GM23338 (cell line): ENCODE measurements around the gene NT5DC3. TPM values are rescaled to one million over a fixed set of nuclear protein-coding genes. Genes with fewer than 3 reads are reported as not detected.

Source experiments
- ATAC-seq: fragments of 200-7000 bp; cut with Tn5 transposase; 3 replicates; pipeline ENCODE4 v1.9.1; 2020
- DNase-seq: peaks from one replicate; pipeline ENCODE4 v3.0.0-alpha.2; 2015; ENCODE audit warnings: low spot score
- H2AFZ ChIP-seq: fragments of 200-600 bp; sonication (generic); 2 replicates; pipeline ENCODE4 v1.8.0; 2016; ENCODE audit warnings: antibody characterized with exemption, mild to moderate bottlenecking, moderate library complexity
- H3F3A ChIP-seq: fragments of 200-600 bp; sonication (generic); replicated peaks from 2 replicates; pipeline ENCODE4 v1.8.0; 2017; ENCODE audit warnings: antibody characterized with exemption, mixed run types, low read depth
- H3K27ac ChIP-seq: fragments of 200-600 bp; sonication (generic); 2 replicates; pipeline ENCODE4 v1.6.1; 2016; ENCODE audit warnings: low read depth
- H3K27me3 ChIP-seq: fragments of 200-600 bp; sonication (generic); 2 replicates; pipeline ENCODE4 v1.8.0; 2016; ENCODE audit warnings: mild to moderate bottlenecking, mixed run types, moderate library complexity; ENCODE audit not compliant: insufficient read depth
- H3K36me3 ChIP-seq: fragments of 200-600 bp; sonication (generic); 2 replicates; pipeline ENCODE4 v1.8.0; 2016; ENCODE audit warnings: mild to moderate bottlenecking; ENCODE audit not compliant: insufficient read depth
- H3K4me1 ChIP-seq: fragments of 200-600 bp; sonication (generic); 2 replicates; pipeline ENCODE4 v1.8.0; 2016; ENCODE audit warnings: mild to moderate bottlenecking, moderate library complexity; ENCODE audit not compliant: insufficient read depth
- H3K4me2 ChIP-seq: fragments of 200-600 bp; sonication (generic); 2 replicates; pipeline ENCODE4 v1.7.1; 2017; ENCODE audit warnings: mixed run types
- H3K4me3 ChIP-seq: fragments of 200-600 bp; sonication (generic); 2 replicates; pipeline ENCODE4 v1.6.1; 2016; ENCODE audit warnings: mixed run types
- H3K79me2 ChIP-seq: fragments of 200-600 bp; sonication (generic); replicated peaks from 2 replicates; pipeline ENCODE4 v1.8.0; 2017; ENCODE audit warnings: mild to moderate bottlenecking; ENCODE audit not compliant: insufficient read depth
- H3K9me2 ChIP-seq: fragments of 200-600 bp; sonication (generic); 2 replicates; pipeline ENCODE4 v1.8.0; 2017; ENCODE audit not compliant: insufficient read depth
- H4K20me1 ChIP-seq: fragments of 200-600 bp; sonication (generic); replicated peaks from 2 replicates; pipeline ENCODE4 v1.8.0; 2017; ENCODE audit warnings: mild to moderate bottlenecking; ENCODE audit not compliant: insufficient read depth
- H3K27ac Mint-ChIP-seq: 2 replicates; pipeline ENCODE4 v1.8.0; 2020; ENCODE audit warnings: inconsistent platforms, mild to moderate bottlenecking, moderate library complexity, mixed read lengths
- H3K27me3 Mint-ChIP-seq: 3 replicates; pipeline ENCODE4 v1.8.0; 2022; ENCODE audit warnings: low read depth, mild to moderate bottlenecking, moderate library complexity, mixed read lengths, inconsistent platforms; ENCODE audit not compliant: insufficient read depth, poor library complexity
- H3K36me3 Mint-ChIP-seq: 3 replicates; pipeline ENCODE4 v1.8.0; 2021; ENCODE audit warnings: low read depth, mild to moderate bottlenecking, inconsistent platforms, moderate library complexity, mixed read lengths
- H3K4me1 Mint-ChIP-seq: 3 replicates; pipeline ENCODE4 v1.8.0; 2020; ENCODE audit warnings: mild to moderate bottlenecking, inconsistent platforms, mixed read lengths
- H3K4me3 Mint-ChIP-seq: 3 replicates; pipeline ENCODE4 v1.8.0; 2021; ENCODE audit warnings: moderate library complexity, mild to moderate bottlenecking, inconsistent platforms, mixed read lengths
- H3K9me3 Mint-ChIP-seq: 3 replicates; pipeline ENCODE4 v1.8.0; 2020; ENCODE audit warnings: moderate library complexity, mild to moderate bottlenecking, inconsistent platforms, mixed read lengths
- CREB1 ChIP-seq: fragments of 250-450 bp; sonication (Bioruptor Pico); IDR thresholded peaks from 2 replicates; pipeline ENCODE4 v1.5.0; 2020; ENCODE audit warnings: low read depth, mild to moderate bottlenecking, moderate library complexity
- CTCF ChIP-seq, 2 experiments: fragments of 200-600 bp in 1 of 2; sonication (generic) in 1 of 2; conservative IDR thresholded peaks; 2 replicates each; pipeline versions ENCODE4 v1.5.1 to v1.6.1; 2016 to 2017; ENCODE audit warnings: antibody characterized with exemption in 2 of 2, low read depth in 2 of 2, mild to moderate bottlenecking in 2 of 2, moderate library complexity in 1 of 2
- ETS1 ChIP-seq: IDR thresholded peaks from 2 replicates; pipeline ENCODE4 v1.6.1; 2016; ENCODE audit warnings: antibody characterized with exemption
- EZH2 ChIP-seq: fragments of 200-600 bp; sonication (generic); IDR thresholded peaks from one replicate; pipeline ENCODE4 v1.8.0; 2017; ENCODE audit warnings: antibody characterized with exemption, mild to moderate bottlenecking, low read depth; ENCODE audit not compliant: unreplicated experiment
- EZH2phosphoT487 ChIP-seq: fragments of 200-600 bp; sonication (generic); IDR thresholded peaks from one replicate; pipeline ENCODE4 v1.8.1; 2018; ENCODE audit warnings: antibody characterized with exemption; ENCODE audit not compliant: unreplicated experiment
- JUNB ChIP-seq: IDR thresholded peaks from one replicate; pipeline ENCODE4 v1.6.1; 2016; ENCODE audit warnings: antibody characterized with exemption; ENCODE audit not compliant: unreplicated experiment
- NANOG ChIP-seq: IDR thresholded peaks from 2 replicates; pipeline ENCODE4 v1.6.1; 2016; ENCODE audit warnings: antibody characterized with exemption, borderline replicate concordance
- STAT1 ChIP-seq: IDR thresholded peaks from one replicate; pipeline ENCODE4 v1.6.1; 2016; ENCODE audit warnings: antibody characterized with exemption; ENCODE audit not compliant: unreplicated experiment
- ZNF114 ChIP-seq: fragments of 250-450 bp; sonication (Bioruptor Pico); IDR thresholded peaks from 2 replicates; pipeline ENCODE4 v1.5.0; 2020; ENCODE audit warnings: mild to moderate bottlenecking, moderate library complexity
- ZNF331 ChIP-seq: fragments of 250-450 bp; sonication (Bioruptor Pico); IDR thresholded peaks from 2 replicates; pipeline ENCODE4 v1.5.0; 2020; ENCODE audit warnings: low read depth, mild to moderate bottlenecking, moderate library complexity
- ZNF462 ChIP-seq: fragments of 250-450 bp; sonication (Bioruptor Pico); IDR thresholded peaks from 2 replicates; pipeline ENCODE4 v1.5.0; 2020; ENCODE audit warnings: mild to moderate bottlenecking, moderate library complexity
- polyA plus RNA-seq: library from polyadenylated mRNA; unstranded; fragments of >200 nt; fragmentation: Nextera tagmentation; extraction: Ambion mirVana; gene quantifications from 2 replicates; pipeline ENCODE4 v1.2.1, GENCODE V29; 2016
- total RNA-seq: library from RNA; depleted of rRNA; stranded (reverse); fragments of >200 nt; shearing (Covaris generic); gene quantifications from 2 replicates; pipeline ENCODE4 v1.2.3, GENCODE V29; 2014

The NT5DC3 gene
- total and polyA plus RNA-seq, 2 experiments from 2014 or later, result 2.2 to 12.5 TPM

DNA sequence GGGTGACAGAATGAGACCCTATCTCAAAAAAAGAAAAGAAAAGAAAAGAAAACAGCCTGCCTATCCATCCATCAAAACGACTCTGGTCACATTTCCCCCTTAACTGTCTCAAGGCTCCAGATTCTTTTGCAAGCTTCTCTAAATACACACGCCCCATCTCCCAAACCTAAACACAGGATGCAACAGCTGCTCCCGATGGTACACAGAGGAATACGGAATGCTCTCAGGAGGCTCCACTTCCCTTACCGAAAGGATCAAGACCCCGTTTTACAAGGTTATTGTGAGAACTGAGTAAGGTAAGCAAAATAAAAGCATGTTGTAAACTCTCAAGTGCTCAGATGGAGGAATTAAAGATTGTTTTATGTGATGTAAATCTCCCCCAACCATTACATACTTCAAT, 62.3 kb downstream of the NT5DC3 start:
- Histone ChIP-seq H3K4me3 (no peak overlapping the region), H3K4me1 (0 out of 2 replicates have a peak, but pooled peaks cover 3% of the 10 kb centered on the region), H3K79me2 (no peaks in the 10 kb centered on the region), H3K27ac (no peak overlapping the region), H3F3A (no peaks in the 10 kb centered on the region), H2AFZ (no peak overlapping the region), H3K4me2 (no peak overlapping the region), H3K27me3 (no peaks in the 10 kb centered on the region), H3K36me3 (no peaks in the 10 kb centered on the region), H3K9me2 (no peaks in the 10 kb centered on the region), H4K20me1 (no peaks in the 10 kb centered on the region)
- no peak for TF ChIP-seq EZH2phosphoT487
- TF ChIP-seq ZNF462 (CRISPR knock-in tag), result no peak
- no peak for TF ChIP-seq ETS1
- no peak for TF ChIP-seq ZNF331 (CRISPR knock-in tag)
- TF ChIP-seq EZH2, result no peak
- TF ChIP-seq NANOG, result no peak
- TF ChIP-seq ZNF114, result no peak
- no peak for TF ChIP-seq CTCF (conservative IDR thresholded peaks at IDR 0.05; ENCODE audit: low read depth in 2 of 2)
- TF ChIP-seq STAT1, result no peak
- no peak for TF ChIP-seq JUNB
- no peak for TF ChIP-seq CREB1 (CRISPR knock-in tag)
- Mint-ChIP-seq H3K27me3 (no peaks in the 10 kb centered on the region), H3K36me3 (peaks cover 47% of the 10 kb centered on the region), H3K4me1 (no peaks in the 10 kb centered on the region; the same call in 2 of the 3 replicates), H3K27ac (no peak overlapping the region), H3K4me3 (no peak overlapping the region), H3K9me3 (no peaks in the 10 kb centered on the region)
- DNase-seq, result no peak
- ATAC-seq, result no peak
